Activated T-helper 9 cell treated with anti-CD3 and anti-CD28 coated beads, Interleukin-2, amount 50 U/mL, for 16 hours (primary cell): Measurements from ENCODE around the gene SLC7A8.
"Not testable (repeated sequence)": the region's sequence is repeated elsewhere in the genome, so short reads cannot be mapped to it uniquely, and the experiment has no call there.

Source experiments
- DNase-seq: peaks from one replicate; pipeline ENCODE4 v3.0.0-alpha.2; 2020; ENCODE audit warnings: low read depth

The SLC7A8 gene

DNA sequence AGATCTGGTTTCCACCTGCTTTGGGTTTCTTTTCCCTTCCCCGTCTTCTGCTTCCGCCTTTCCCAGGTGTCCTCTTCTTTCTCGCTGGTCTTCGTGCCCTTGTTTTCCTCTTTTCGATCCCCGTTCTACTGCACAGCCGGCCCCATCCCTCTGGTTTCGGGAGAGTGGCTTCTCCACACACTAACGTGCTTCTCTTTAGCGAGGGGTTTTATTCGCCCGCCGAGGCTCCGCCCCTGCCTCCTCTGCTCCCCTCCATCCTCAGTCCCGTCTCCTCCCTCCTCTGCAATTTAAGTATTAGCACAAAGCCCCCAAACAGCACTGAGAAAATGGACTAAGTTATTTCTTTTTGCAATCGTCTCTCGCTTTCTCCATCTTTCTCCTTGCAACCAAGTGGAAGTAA is at the start of gene SLC7A8:
Gene SLC7A8 (minus strand): TSS at position 182 of the 400 bp plus-strand sequence. CDS start 746 bp downstream, outside the sequence.
- DNase-seq = no peak

GRCh38 chr14:23232241-23232808 is 48.9 kb upstream of the SLC7A8 start:
- DNase-seq = not testable (repeated sequence)

DNA sequence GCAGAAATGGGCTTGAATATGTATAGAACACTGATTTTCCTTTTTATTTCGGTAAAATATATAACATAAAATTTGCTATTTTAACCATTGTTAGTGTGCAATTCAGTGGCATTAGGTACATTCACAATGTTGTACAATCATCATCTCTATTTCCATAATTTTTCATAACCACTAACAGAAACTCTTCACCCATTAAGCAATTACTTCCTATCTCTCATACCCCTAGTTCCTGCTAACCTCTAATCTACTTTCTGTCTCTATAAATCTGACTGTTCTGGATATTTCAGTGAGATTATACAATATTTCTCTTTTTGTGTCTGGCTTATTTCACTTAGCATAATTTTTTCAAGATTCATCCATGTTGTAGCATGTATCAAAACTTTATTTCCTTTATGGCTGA is 45.4 kb upstream of the SLC7A8 start:
- no peak for DNase-seq

GRCh38 chr14:23227566-23227965 is 44.1 kb upstream of the SLC7A8 start:
- DNase-seq = no peak

GRCh38 chr14:23224958-23225357 is 41.5 kb upstream of the SLC7A8 start:
- DNase-seq = not testable (repeated sequence)

DNA sequence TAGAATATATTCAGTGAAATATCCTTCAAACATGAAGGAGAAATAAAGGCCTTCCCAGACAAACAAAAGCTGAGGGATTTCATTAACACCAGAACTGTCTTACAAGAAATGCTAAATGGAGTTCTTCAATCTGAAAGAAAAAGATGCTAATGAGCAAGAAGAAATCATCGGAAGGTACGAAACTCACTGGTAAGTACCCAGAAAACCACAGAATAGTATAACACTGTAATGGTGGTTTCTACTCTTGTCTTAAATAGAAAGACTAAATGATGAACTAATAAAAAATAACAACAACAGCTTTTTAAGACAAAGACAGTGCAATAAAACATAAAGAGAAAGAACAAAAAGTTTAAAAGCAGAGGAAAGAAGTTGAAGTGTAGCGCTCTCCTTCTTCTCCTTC is 35.6 kb upstream of the SLC7A8 start:
- no peak for DNase-seq

GRCh38 chr14:23217032-23218020 is 33.9 kb upstream of the SLC7A8 start:
- DNase-seq = no peak

DNA sequence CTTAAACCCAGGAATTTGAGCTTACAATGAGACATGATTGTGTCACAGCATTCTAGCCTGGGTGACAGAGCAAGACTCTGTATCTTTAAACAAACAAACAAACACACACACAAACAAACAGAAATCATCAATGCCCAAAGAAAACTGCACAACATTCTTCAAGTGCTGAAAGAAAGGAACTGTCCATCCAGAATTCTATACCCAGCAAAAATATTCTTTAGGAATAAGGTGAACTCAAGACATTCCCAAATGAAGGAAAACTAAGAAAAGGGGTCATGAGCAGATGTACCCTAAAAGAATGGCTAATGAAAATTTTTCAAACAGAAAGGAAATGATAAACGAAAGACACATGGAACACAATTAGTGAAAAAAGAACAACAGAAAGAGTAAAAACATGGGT is 32.0 kb upstream of the SLC7A8 start:
- DNase-seq = no peak

GRCh38 chr14:23209651-23210423 is 26.4 kb upstream of the SLC7A8 start:
- DNase-seq = no peak

DNA sequence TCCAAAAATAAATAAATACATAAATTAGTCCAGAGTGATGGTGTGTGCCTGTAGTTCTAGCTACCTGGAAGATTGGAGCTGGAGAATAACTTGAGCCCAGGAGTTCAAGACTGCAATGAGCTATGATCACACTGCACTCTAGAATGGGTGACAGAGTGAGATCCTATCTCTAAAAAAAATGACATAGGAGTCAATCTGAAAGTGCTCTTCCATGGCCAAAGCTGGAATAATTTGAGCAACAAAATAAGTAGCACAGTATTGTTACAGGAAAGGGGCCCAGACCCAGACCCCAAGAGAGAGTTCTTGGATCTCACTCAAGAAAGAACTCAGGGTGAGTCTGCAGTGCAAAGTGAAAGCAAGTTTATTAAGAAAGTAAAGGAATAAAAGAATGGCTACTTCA is 24.9 kb upstream of the SLC7A8 start:
- DNase-seq = no peak

DNA sequence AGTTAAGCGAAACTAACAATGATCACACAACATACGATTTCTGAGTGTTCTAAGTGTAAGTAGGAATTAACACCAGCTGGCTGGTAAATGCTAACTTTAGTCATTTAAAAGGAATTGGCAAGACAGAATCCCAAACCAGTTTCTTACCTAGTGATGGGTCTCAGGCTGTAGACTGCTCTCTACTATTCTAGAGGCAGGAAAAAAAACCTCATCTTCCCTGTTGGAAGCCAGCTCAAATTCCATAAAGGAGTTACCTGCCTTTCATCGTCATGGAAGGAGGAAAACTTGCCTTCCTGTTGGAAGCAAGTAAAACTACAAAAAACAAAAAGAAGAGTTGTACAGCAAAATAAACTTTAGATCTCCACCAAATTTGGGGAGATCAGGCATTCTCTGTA is 23.7 kb upstream of the SLC7A8 start:
- DNase-seq = no peak

DNA sequence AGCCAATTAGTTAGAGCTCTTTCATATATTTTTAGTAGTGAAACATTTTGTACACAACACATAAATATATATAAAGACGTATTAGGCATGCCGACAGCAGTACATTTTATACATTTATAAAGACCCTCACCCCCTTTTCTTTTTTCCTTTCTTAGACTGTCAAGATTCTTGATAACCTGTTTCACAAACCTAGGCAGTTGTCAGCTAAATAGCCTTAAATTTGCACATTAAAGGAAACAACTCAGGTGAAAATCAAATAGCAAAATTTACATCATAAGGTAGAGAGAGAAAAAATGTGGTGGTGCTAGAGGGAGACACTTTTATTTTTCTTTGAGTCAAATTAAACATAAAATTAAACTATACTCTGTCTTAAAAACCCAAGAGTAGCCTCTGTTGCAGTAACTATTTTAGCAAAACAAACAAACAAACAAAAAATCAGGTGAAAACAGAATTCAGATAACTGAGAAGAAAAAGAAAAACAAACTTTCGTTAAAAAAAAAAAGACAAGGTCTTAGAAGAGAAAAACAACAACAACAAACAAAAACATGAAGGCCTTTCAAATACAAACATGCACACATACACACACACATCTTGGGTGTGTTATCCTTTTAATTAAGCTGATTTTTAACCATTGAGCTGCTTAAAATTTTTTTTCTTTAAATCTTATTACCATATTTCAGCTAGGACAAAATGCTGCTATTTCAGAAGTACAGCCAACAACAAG is 23.1 kb upstream of the SLC7A8 start:
- DNase-seq = no peak

GRCh38 chr14:23202001-23202400 is 18.5 kb upstream of the SLC7A8 start:
- DNase-seq = no peak

- DNase-seq = not testable (repeated sequence)
These were observed 15.7 kb upstream of the SLC7A8 start for GRCh38 chr14:23199141-23199540.

DNA sequence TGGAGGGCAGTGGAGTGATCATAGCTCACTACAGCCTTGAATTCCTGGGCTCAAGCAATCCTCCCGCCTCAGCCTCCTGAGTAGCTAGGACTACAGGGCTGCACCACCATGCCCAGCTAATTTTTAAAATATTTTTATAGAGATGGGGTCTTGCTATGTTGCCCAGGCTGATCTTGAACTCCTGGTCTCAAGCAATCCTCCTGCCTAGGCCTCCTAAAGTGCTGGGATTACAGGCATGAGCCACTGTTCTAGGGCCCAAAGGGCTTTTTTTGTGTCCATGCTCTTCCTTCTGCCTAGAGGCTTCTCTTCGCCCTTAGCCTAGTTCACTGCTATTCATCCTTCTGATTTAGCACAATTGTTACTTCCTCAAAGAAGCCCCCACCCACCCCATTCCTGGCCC is 13.0 kb upstream of the SLC7A8 start:
- not testable (repeated sequence) for DNase-seq

GRCh38 chr14:23195552-23196101 is 12.2 kb upstream of the SLC7A8 start:
- no peak for DNase-seq

- no peak for DNase-seq
These were observed 10.0 kb upstream of the SLC7A8 start for GRCh38 chr14:23193432-23193831.

- no peak for DNase-seq
These were observed 4.5 kb upstream of the SLC7A8 start for GRCh38 chr14:23187925-23188324.

DNA sequence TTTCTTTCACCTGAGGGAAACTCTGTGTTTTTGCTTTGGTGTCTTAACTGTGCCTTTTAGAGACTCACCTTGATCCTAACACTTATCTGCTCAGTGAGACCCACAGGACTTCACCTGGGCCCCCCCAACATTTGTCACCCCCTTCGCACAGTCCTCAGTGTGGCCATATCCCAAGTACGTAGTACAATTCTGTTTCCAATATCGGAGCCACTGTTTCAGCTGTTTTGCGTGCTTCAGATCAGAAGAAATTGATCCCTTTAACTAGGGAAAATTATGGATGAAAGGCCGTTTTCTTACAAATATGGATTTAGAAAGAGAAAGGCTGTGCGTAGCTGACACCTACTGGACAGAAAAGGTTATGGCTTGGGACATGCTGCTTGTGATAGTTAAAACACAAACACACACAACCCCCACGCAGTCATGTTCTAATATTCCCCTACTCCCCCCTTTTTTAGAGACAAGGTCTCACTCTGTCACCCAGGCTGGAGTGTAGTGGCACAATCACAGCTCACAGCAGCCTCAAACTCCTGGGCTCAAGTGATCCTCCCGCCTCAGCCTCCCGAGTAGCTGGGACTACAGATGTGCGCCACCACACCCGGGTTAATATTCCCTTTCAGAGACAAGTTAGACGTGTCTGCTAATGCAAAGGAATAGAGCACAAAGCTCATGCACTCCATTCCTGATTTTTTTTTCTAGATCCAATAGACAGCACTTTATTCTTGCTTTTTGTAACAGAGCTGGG is 3.6 kb upstream of the SLC7A8 start:
- no peak for DNase-seq

GRCh38 chr14:23185063-23185462 is 1.6 kb upstream of the SLC7A8 start:
- no peak for DNase-seq

- no peak for DNase-seq
These were observed 346 bp downstream of the SLC7A8 start for GRCh38 chr14:23183158-23183470.
